ENCODE measurements around the gene KAT6B.

DNA sequence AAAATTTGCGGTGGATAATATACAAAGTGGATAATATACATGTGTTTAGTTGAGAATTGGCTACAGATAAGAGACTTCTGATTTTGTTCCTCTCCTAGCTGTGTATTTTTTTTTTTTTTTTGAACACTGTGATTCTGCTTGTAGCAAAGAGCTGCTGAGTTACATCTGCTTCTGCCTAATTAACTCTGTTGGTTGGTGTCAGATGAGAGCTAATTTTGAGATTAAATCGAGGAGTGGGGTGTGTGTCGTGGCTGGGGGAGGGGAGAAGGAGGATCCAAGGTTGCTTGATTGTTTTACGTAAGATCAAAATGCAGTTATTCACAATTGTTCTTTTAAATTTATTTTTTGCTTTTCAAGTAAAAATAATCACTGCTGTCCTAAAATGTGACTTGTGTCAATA lies 11.3 kb downstream of the KAT6B start:
- TF ChIP-seq, protein P1, sequence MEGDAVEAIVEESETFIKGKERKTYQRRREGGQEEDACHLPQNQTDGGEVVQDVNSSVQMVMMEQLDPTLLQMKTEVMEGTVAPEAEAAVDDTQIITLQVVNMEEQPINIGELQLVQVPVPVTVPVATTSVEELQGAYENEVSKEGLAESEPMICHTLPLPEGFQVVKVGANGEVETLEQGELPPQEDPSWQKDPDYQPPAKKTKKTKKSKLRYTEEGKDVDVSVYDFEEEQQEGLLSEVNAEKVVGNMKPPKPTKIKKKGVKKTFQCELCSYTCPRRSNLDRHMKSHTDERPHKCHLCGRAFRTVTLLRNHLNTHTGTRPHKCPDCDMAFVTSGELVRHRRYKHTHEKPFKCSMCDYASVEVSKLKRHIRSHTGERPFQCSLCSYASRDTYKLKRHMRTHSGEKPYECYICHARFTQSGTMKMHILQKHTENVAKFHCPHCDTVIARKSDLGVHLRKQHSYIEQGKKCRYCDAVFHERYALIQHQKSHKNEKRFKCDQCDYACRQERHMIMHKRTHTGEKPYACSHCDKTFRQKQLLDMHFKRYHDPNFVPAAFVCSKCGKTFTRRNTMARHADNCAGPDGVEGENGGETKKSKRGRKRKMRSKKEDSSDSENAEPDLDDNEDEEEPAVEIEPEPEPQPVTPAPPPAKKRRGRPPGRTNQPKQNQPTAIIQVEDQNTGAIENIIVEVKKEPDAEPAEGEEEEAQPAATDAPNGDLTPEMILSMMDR (IDR thresholded peaks at IDR 0.05): no peak
- no peak for TF ChIP-seq ZFX (IDR thresholded peaks at IDR 0.05; ENCODE audit: borderline replicate concordance)

Data from 22Rv1 (cell line).